HEK293T (cell line): ENCODE data around the gene PTEN.

ENCODE experiments used
- CTCF ChIA-PET: fragments of 350-600 bp; formaldehyde crosslinking; extraction: SDS; loops from one replicate; lab custom pipeline; 2021; ENCODE audit warnings: antibody characterized with exemption, inconsistent platforms; lab: Yijun Ruan, JAX
- POLR2A ChIA-PET: fragments of 350-600 bp; formaldehyde crosslinking; extraction: SDS; loops from one replicate; lab custom pipeline; 2020; ENCODE audit warnings: antibody characterized with exemption, inconsistent platforms; lab: Yijun Ruan, JAX
- DNase-seq: peaks from one replicate; pipeline ENCODE4 v3.0.0; 2012; ENCODE audit warnings: mixed read lengths; ENCODE audit errors: extremely low spot score
- ARNT ChIP-seq: fragments of 450-650 bp; IDR thresholded peaks from 2 replicates; pipeline ENCODE4 v1.6.1; 2017; ENCODE audit warnings: mild to moderate bottlenecking
- BHLHE40 ChIP-seq: fragments of 450-650 bp; IDR thresholded peaks from 2 replicates; pipeline ENCODE4 v1.6.1; 2016; ENCODE audit warnings: mild to moderate bottlenecking, moderate library complexity, borderline replicate concordance
- CTBP1 ChIP-seq: fragments of 450-650 bp; IDR thresholded peaks from 2 replicates; pipeline ENCODE4 v1.6.1; 2016; ENCODE audit warnings: borderline replicate concordance
- ELF4 ChIP-seq: fragments of 450-650 bp; IDR thresholded peaks from 2 replicates; pipeline ENCODE4 v1.6.1; 2017; ENCODE audit warnings: antibody characterized with exemption
- FOXA1 ChIP-seq: fragments of 450-650 bp; IDR thresholded peaks from 2 replicates; pipeline ENCODE4 v1.6.1; 2016; ENCODE audit warnings: mild to moderate bottlenecking
- FOXK2 ChIP-seq: fragments of 450-650 bp; IDR thresholded peaks from 2 replicates; pipeline ENCODE4 v1.6.1; 2016; ENCODE audit warnings: mild to moderate bottlenecking
- FOXM1 ChIP-seq: fragments of 450-650 bp; IDR thresholded peaks from 2 replicates; pipeline ENCODE4 v1.6.1; 2017; ENCODE audit warnings: mild to moderate bottlenecking, borderline replicate concordance
- HDGF ChIP-seq: fragments of 450-650 bp; IDR thresholded peaks from 2 replicates; pipeline ENCODE4 v1.6.1; 2017; ENCODE audit warnings: antibody characterized with exemption, borderline replicate concordance
- L3MBTL2 ChIP-seq: fragments of 450-650 bp; conservative IDR thresholded peaks from 2 replicates; pipeline ENCODE4 v1.6.1; 2016; ENCODE audit warnings: mild to moderate bottlenecking
- LEF1 ChIP-seq: fragments of 450-650 bp; IDR thresholded peaks from 2 replicates; pipeline ENCODE4 v1.6.1; 2017; ENCODE audit warnings: mild to moderate bottlenecking, borderline replicate concordance
- NFRKB ChIP-seq: fragments of 450-650 bp; IDR thresholded peaks from 2 replicates; pipeline ENCODE4 v1.6.1; 2016; ENCODE audit warnings: mild to moderate bottlenecking, moderate library complexity
- SP1 ChIP-seq: fragments of 450-650 bp; IDR thresholded peaks from 2 replicates; pipeline ENCODE4 v1.6.1; 2017
- SUZ12 ChIP-seq: fragments of 450-650 bp; IDR thresholded peaks from 2 replicates; pipeline ENCODE4 v1.6.1; 2016; ENCODE audit warnings: mild to moderate bottlenecking
- TARDBP ChIP-seq: fragments of 450-650 bp; IDR thresholded peaks from 2 replicates; pipeline ENCODE4 v1.6.1; 2016
- ZNF384 ChIP-seq: fragments of 450-650 bp; IDR thresholded peaks from 2 replicates; pipeline ENCODE4 v1.6.1; 2016
- TF ChIP-seq, protein P1 (sequence below): fragments of 450-650 bp; IDR thresholded peaks from 2 replicates; pipeline ENCODE4 v1.6.1; 2016

The PTEN gene

DNA sequence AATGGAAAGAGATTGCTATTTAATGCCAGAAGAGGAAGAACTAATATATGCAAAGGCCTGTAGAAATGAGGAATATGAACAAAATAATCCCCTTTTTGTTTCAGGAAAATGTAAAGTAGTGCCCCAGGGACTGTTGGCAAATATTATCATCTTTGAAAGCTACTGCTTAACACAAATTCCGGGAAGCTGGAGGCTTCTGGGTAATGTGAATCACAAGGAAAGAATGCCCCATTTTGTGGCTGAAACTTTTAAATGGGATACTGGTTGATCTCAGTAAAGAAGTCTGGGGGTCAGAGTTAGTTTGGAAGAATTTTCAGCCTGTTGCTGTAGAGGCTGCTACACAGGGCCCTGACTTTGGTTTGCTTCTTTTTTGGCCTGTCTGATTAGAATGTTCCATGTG lies 141.0 kb downstream of the PTEN start:
- TF ChIP-seq HDGF = no peak
- no peak for TF ChIP-seq FOXM1
- no peak for TF ChIP-seq ZNF384
- no peak for TF ChIP-seq TARDBP
- no peak for TF ChIP-seq L3MBTL2
- TF ChIP-seq BHLHE40 = no peak
- no peak for TF ChIP-seq SUZ12
- ChIA-PET CTCF (no interaction called here), POLR2A (no interaction called here)
- DNase-seq = no peak

DNA sequence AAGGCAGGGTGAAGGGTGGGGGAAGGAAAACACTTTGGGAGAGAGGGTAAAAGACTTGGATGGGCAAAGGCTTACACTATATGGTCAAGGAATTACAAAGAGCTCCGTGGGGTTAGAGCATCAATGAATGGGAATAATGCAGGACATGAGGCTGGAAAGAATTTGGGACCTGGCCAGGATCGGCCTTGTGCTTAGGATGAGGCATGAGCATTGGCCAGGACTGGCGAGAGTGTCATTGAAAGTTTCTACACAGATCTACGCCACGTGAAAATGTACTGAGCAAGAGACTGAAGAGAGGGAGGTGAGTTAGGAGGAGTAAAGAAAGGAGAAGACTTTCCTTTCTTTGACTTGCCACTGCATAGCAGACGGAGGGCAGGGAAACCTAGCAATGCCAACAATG lies 142.8 kb downstream of the PTEN start:
- CTCF ChIA-PET = no interaction called here
- TF ChIP-seq SP1 = no peak
- no peak for TF ChIP-seq FOXK2
- no peak for TF ChIP-seq ELF4
- POLR2A ChIA-PET = no interaction called here

DNA sequence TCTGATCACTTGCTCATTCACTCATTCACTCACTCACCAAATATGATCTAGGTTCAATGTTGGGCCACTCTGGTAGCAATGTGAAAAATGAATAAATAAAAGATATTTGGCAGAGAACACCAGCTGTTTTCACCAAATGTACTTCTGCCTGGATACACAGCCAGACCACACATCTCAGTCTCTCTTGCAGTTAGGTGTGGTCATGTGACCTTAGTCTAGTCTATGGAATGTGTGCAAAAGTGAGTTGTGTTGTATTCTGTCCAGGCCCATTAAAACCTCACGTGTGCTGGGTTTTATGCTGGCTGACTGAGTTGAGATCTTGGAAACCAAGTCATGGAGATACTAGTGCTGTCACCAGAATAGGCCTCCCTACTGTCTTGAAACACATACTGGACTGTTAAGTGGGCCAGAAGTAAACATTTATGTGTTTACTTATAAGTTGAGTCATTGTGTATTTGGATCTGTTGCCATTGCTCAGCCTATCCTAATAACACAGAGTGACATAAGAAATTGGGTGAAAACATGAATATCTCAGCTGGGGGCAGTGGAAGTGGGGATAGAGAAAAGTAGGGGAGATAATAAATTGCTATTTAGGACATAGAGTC lies 145.5 kb downstream of the PTEN start:
- ChIA-PET CTCF (no interaction called here), POLR2A (no interaction called here)
- no peak for DNase-seq
- no peak for TF ChIP-seq CTBP1
- no peak for TF ChIP-seq FOXA1
- no peak for TF ChIP-seq BHLHE40
- no peak for TF ChIP-seq L3MBTL2
- no peak for TF ChIP-seq FOXM1
- no peak for TF ChIP-seq ZNF384

More for the DNA sequence above, 142.8 kb downstream of the PTEN start:
- no peak for DNase-seq

DNA sequence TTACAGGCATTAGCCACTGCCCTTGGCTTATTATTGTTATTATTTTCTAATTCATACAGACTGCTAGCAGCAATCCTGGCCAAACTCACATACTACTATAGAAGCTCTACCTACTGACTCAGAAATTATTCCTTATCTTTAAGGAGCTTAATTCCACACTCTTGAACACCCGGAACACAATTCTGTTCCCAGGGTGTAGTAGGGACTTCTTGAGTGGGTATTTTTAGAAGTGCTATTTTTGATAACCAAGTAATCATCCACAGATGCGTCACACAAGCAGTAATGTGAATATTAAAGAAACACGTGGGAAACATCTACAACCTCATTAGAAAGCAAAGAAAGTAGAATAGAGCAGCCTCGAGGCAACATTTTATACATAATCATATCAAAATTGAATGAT lies 149.2 kb downstream of the PTEN start:
- ChIA-PET POLR2A (no interaction called here), CTCF (no interaction called here)
- no peak for TF ChIP-seq FOXA1
- no peak for TF ChIP-seq BHLHE40
- no peak for TF ChIP-seq FOXK2
- no peak for TF ChIP-seq ZNF384
- TF ChIP-seq HDGF = no peak
- TF ChIP-seq FOXM1 = no peak
- TF ChIP-seq NFRKB = no peak
- no peak for TF ChIP-seq LEF1
- TF ChIP-seq ARNT = no peak
- no peak for TF ChIP-seq SUZ12
- no peak for TF ChIP-seq ELF4
- TF ChIP-seq, protein P1, sequence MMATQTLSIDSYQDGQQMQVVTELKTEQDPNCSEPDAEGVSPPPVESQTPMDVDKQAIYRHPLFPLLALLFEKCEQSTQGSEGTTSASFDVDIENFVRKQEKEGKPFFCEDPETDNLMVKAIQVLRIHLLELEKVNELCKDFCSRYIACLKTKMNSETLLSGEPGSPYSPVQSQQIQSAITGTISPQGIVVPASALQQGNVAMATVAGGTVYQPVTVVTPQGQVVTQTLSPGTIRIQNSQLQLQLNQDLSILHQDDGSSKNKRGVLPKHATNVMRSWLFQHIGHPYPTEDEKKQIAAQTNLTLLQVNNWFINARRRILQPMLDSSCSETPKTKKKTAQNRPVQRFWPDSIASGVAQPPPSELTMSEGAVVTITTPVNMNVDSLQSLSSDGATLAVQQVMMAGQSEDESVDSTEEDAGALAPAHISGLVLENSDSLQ = no peak
- no peak for TF ChIP-seq TARDBP
- no peak for TF ChIP-seq L3MBTL2
- no peak for TF ChIP-seq CTBP1
- TF ChIP-seq SP1 = no peak
- no peak for DNase-seq

DNA sequence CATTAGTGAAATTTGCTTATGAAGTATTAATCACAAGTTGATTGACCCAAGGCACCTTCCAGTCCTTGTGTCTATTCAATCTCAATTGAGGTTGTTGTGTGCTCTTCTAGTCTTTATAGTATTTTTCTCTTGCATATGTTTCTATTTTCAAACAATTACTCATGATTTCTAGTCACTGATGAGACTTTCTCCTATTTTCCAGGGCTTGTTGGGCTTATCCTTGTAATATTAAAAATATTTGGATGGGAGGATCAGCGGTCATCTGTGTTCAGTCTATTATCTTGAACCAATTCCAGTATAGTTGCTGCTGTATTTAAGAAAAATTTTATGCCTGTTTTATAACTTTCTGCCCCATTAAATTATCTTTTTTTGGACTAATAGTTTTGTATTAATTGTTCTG lies 154.4 kb downstream of the PTEN start:
- CTCF ChIA-PET = interaction anchor here (0.7 kb wide), 1 partner anchor 258 kb away, joined by 4 read pairs; no protein-coding TSS in a partner anchor
- TF ChIP-seq SP1 (no peak), TARDBP (no peak), LEF1 (no peak), FOXA1 (no peak), FOXK2 (no peak)
- POLR2A ChIA-PET = no interaction called here
- no peak for DNase-seq

DNA sequence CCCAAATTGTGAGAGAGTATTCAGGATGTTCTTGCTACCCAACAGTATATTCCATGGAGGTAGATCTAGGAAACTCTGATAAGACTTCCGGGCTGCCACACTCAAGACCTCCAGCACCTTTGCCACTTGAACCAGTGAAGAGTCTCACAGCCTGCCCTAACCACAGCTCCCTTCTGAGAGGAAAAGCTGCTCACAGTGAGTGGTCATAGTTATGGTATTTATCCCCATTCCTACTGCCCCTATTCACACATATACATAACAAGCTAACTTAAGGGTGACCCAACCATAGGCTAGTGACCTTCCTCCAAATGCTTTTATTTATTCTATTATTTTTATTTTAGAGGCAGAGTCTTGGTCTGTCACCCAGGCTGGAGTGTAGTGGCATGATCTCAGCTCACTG lies 156.3 kb downstream of the PTEN start:
- ChIA-PET POLR2A (no interaction called here), CTCF (no interaction called here)
- no peak for TF ChIP-seq BHLHE40
- TF ChIP-seq ARNT = no peak
- no peak for TF ChIP-seq TARDBP
- no peak for TF ChIP-seq L3MBTL2
- TF ChIP-seq SP1 = no peak
- no peak for TF ChIP-seq FOXK2
- no peak for TF ChIP-seq NFRKB
- TF ChIP-seq, protein P1 = no peak
- TF ChIP-seq ELF4 = no peak
- TF ChIP-seq ZNF384 = no peak
- no peak for TF ChIP-seq FOXA1
- no peak for TF ChIP-seq CTBP1
- DNase-seq = no peak
